Measurements from ENCODE around the gene NUP210L.
A peak's percentile ranks its signal among the peaks of the same experiment; 100 is the strongest.

The NUP210L gene

GRCh38 chr1:153962088-153963029, 192.5 kb downstream of the NUP210L start:
- DNase-seq = peak in 1 of 2 donors; percentile 34

GRCh38 chr1:153961421-153961820, 193.5 kb downstream of the NUP210L start:
- DNase-seq = no peak

DNA sequence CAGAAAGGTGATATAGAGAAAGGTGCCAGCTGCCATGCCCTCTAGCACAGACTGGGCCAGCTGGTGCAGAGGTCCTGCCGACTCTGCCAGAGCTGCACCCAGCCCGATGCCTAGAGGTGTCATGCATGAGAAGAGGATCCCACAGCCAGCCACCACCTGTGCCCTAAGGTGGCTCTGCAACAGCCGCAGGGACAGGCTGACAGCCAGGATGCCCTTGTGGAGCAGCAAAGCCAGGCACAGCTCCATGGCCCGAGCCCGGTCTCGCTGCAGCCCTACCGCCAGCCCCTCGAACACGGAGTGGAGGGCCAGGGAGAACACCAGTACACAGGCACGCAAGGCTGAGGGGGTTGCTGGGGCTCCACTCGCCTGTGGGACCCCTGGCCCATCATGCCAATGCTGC, 194.7 kb downstream of the NUP210L start:
- DNase-seq = no peak

GRCh38 chr1:153959454-153959853, 195.4 kb downstream of the NUP210L start:
- DNase-seq = no peak

GRCh38 chr1:153958961-153959260, 196.0 kb downstream of the NUP210L start:
- DNase-seq = no peak

GRCh38 chr1:153958111-153958960, 196.5 kb downstream of the NUP210L start, which contains the start of gene CRTC2:
CRTC2 (minus strand) TSS chr1:153958612; CDS start chr1:153958497, 115 bp downstream.
- peak; percentile 98 for DNase-seq

DNA sequence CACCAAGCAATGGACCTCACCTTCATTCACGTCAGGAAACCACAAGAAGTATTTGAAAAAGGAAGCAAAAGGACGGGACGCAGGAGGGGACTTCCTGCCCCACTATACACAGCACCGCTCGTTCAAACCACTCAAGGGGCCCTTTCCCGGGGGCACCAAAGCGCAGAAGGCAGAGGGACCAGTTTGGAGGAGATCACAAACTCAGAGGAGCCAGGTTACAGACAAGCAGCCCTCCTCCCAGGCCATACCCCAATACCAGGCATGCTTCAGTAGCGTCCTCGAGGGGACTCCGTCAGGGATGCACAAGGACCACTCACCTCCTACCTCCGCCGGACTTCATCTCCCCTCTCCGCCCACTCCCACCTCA, 197.1 kb downstream of the NUP210L start:
- DNase-seq = peak; percentile 32 to 64

DNA sequence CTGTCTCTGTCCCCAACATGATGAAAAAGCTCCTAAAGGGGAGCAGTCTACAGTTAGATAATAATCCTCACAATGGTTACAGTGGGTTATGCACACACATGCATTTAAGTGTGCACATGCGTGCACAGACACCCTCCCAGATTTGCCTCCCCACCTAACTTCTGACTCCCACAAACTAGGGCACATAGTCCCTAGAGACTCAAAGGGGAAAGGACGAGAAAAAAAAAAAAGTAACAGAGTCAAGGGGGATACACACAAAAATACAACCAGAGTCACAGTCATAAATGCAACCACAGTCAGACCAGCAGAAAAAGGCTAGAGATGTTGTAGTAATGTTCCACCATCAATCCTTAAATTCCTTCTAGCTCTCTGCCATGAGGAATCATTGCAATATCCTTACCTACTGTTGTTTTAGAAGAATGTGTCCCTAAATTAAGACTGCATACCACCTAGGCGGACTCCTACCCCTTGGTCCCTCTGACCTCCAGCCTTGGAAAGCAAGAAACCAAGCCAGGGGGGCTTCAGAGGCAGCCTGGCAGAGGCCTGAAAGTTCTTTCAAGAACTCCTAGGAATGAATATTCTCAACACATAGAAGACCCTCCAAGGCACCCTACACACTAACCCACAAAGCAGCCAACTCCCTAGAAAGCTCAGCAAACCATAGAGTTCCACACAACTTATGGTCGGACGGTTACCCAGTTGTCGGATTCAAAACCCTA, 197.7 kb downstream of the NUP210L start:
- DNase-seq = no peak

DNA sequence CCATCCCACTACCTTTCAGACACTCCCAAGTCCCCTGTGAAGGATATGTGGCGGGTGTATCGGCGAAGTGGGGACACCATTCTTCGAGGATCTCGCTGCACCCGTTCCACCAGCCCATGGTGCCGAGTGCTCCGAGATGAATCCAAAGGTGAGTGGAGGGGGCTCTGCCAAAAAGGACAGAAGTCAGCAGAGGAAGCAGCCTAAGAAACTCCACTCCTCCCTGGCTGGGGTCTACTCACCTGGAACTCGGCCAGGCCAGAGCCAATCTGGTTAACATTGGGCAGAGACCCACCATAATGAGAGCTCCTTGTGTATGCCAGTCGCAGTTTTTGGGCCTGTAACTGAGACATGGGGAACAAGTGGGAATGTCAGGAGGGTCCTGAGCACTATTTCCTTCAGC, 200.0 kb downstream of the NUP210L start:
- DNase-seq = no peak

DNA sequence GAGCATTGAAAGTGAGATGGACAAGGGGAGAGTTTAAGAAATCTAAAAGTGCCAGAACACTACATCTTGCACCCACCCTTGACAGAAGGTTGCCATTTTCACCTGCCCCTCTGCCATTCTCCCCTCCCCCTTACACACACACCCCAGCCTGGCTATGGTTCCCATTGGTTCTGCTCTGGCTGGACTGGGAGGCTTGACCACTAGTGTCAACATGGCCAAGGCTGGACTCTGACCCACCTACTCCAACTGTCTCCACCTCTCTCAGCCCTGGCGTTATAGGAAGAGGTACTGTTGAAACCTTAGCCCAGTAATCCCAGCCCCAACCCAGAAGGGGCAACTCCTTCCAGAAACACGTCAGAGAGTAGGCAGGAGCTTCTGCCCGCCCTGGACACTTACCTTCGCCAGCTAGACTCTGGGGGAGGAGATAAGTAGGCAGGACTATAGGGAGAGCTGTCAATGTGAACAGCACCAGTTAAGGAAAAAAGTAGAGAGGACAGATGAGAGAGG, 201.0 kb downstream of the NUP210L start:
- no peak for DNase-seq

GRCh38 chr1:153951801-153952200, 203.1 kb downstream of the NUP210L start:
- no peak for DNase-seq

DNA sequence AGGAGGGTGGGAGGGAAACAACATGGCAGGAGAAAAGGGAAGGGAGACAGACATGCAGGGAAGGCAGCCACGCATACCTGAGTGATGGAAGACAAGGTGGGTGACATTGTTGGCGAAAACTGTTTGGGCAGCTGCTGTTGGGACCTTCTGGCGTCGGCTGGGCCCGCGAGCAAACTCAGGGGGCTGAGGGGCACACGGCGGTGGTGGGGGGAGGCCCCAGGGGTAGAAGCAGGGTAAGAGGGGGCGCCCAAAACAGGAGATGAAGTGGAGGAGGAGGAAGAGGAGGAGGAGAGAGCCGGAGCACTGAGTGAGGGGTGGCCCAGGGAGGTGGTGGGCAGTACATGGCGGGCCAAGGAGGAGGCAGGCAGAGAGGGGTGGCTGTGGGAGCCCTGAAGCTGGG, 203.7 kb downstream of the NUP210L start:
- no peak for DNase-seq

DNA sequence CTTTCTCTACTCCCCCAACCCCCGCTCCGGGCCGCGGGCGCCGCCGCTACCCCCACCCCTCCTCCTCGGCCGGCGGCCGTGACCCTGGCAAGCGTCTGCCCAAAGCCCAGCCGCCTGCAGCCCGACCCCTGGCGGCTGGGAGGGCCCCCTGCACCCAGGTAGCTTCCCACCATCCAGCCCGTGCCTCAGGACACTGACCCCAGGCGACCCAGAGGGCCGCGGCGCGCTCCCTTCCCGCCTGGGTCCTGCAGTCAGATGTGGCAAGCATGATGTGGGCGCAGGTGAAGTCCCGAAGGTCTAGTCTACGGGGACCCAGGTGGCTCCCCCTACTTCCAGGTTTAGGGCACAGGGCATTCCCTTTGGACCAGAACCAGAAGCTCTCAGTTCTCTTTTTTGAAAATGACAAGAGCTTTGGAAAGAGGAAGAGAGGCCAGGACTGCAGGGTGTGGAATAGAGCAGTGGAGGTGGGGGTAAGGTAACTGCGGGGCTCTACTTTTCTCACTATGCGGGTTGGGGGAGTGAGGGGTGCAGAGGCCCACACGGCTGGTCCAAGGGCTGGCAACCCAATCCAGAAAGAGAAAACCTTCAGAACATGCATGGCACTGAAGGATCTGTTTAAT, 208.1 kb downstream of the NUP210L start, which contains the start of gene DENND4B:
Gene DENND4B (minus strand): TSS at position 97 of the 620 bp plus-strand sequence. CDS start 2,344 bp downstream, outside the sequence.
- peak; percentile 80 to 83 for DNase-seq

GRCh38 chr1:153945795-153946621, 208.9 kb downstream of the NUP210L start:
- DNase-seq = peak; percentile 83 to 94

DNA sequence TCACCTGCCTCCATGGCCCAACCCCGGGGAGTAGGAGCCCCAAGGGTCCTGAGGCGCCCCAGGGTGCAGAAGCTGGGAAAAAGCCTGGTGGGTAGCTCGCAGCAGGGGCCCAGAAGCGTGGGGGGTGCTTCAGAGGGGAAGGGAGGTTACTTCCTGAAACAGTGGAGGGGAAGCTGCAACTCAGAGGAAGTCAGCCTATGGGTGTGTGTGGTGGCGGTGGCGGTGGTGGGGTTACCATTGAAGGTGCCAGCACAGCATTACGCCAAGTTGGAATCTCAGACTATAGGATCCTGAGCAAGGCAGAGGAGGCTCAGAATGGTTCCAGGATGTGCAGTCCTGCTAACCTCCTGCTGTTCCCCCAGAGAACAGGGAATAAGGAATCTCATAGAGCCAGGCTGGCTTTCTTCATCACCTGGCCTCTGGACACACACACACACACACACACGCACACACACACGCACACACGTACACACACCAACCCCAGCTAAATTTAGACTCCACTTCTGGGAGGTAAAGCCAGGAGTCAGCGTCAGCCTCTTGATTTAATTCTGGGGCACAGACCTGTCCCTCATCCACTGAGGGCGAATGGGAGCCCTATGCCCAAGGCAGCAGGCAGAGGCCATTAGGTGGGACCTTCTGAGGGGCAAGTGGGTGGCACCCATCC, 209.6 kb downstream of the NUP210L start:
- peak; percentile 84 to 86 for DNase-seq

- DNase-seq = no peak
These were observed 210.1 kb downstream of the NUP210L start for GRCh38 chr1:153944827-153945117.

DNA sequence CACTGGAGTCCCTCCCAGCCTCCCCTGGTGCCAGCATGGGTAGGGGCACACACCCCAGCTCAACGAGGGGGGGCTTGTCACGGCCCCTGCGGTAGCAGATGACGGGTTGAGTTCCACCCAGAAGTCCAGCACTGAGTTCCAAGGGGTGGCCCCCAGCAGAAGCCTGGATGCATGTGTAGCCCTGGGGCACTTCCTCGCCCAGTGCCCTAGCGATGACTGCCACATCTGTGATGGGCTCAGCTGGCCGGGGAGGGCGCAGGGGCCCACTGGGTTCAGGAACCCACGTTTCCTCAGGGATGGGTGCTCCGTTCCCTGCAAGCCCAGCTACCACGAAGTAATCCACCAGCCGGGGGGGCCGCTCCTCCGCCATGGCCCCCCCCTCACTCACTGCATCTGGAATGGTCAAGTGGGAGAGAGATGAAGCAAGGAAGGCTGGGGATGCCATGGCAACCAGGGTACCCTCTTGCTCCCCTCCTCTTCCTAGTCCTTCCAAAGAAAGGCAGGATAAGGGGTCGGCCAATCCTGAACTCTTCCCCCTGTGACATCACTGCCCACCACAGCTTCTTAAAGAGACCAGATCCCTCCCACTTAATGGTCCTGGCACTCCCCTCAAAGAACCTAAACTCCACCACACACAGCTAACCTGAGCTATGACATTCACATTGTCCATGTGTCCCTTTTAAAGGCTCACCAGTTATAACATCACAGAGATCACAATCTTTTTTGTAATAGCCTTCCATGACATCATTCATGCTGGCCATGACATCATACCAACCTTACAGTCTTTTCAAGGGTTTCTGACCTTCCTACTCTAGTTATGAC, 210.7 kb downstream of the NUP210L start:
- peak; percentile 30 to 46 for DNase-seq

GRCh38 chr1:153942766-153943549, 211.9 kb downstream of the NUP210L start:
- DNase-seq = no peak
